Mucosa of descending colon (tissue), 3 donors: ENCODE measurements around the gene LDLRAD1. TPM values are rescaled to one million over a fixed set of nuclear protein-coding genes. Genes with fewer than 3 reads are reported as not detected.

ENCODE experiments used
- ATAC-seq: fragments of 200-7000 bp; cut with Tn5 transposase; one replicate; pipeline ENCODE4 v1.9.1; 2020; ENCODE audit warnings: mild to moderate bottlenecking, moderate library complexity
- DNase-seq, 3 donors: peaks; one replicate each; pipeline ENCODE4 v3.0.0-alpha.2; 2020
- H3K36me3 ChIP-seq: fragments of 200-600 bp; one replicate; pipeline ENCODE4 v1.8.0; 2021; ENCODE audit warnings: low read depth, mild to moderate bottlenecking
- H3K4me1 ChIP-seq: fragments of 200-600 bp; one replicate; pipeline ENCODE4 v1.8.0; 2021; ENCODE audit warnings: low read depth, mild to moderate bottlenecking
- H3K4me3 ChIP-seq: fragments of 200-600 bp; one replicate; pipeline ENCODE4 v1.8.0; 2021; ENCODE audit warnings: mild to moderate bottlenecking
- H3K9me3 ChIP-seq: fragments of 200-600 bp; one replicate; pipeline ENCODE4 v1.8.0; 2021; ENCODE audit warnings: mild to moderate bottlenecking
- intact Hi-C, 2 donors: fragments of 100-400 bp; cut with DNase I in 1 of 2; cut with micrococcal nuclease in 1 of 2; formaldehyde crosslinking; loops; one replicate each; pipeline versions ENCODE4 v1.11.0 to v1.11.1; 2022; cut with DNase I, micrococcal nuclease
- total RNA-seq, 3 donors: library from RNA; stranded (reverse); fragmentation: NEBNext Ultra II Directional in 2 of 3; extraction: Animal tissue kit (Norgen Biotek cat#: 25700) in 2 of 3; gene quantifications; one replicate each; pipeline versions ENCODE4 v1.2.1 to v1.2.4, GENCODE V29; 2021 to 2023
- TF ChIP-seq, protein P1 (sequence below): fragments of 200-600 bp; IDR thresholded peaks from one replicate; pipeline ENCODE4 v1.8.0; 2022; ENCODE audit warnings: antibody characterized with exemption, mild to moderate bottlenecking
- donor health status: DM: no; HTN: no; CAD: no; lungs with moderate emphysema.
- donor health status: DM: no; HTN: no; CAD: no.
- donor health status: DM: no; HTN: yes; CAD: no.

LDLRAD1 gene
- total RNA-seq, 3 donors from 2014 or later = 0.39 TPM; not detected in 2

- H3K36me3 ChIP-seq = no peaks in the 10 kb centered on the region
- peaks cover 4% of the 10 kb centered on the region for H3K4me1 ChIP-seq
- intact Hi-C loops = no loop called here
- DNase-seq (no peak), ATAC-seq (peak; percentile 97)
- no peak overlapping the region for H3K4me3 ChIP-seq
- TF ChIP-seq, protein P1, sequence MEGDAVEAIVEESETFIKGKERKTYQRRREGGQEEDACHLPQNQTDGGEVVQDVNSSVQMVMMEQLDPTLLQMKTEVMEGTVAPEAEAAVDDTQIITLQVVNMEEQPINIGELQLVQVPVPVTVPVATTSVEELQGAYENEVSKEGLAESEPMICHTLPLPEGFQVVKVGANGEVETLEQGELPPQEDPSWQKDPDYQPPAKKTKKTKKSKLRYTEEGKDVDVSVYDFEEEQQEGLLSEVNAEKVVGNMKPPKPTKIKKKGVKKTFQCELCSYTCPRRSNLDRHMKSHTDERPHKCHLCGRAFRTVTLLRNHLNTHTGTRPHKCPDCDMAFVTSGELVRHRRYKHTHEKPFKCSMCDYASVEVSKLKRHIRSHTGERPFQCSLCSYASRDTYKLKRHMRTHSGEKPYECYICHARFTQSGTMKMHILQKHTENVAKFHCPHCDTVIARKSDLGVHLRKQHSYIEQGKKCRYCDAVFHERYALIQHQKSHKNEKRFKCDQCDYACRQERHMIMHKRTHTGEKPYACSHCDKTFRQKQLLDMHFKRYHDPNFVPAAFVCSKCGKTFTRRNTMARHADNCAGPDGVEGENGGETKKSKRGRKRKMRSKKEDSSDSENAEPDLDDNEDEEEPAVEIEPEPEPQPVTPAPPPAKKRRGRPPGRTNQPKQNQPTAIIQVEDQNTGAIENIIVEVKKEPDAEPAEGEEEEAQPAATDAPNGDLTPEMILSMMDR = no peak
- no peaks in the 10 kb centered on the region for H3K9me3 ChIP-seq
Measured at GRCh38 chr1:53968125-53968513, 49.9 kb downstream of the LDLRAD1 start.

- no peaks in the 10 kb centered on the region for H3K36me3 ChIP-seq
- peaks cover 4% of the 10 kb centered on the region for H3K4me1 ChIP-seq
- DNase-seq (no peak), ATAC-seq (no peak)
- intact Hi-C loops = no loop called here
- TF ChIP-seq, protein P1 = no peak
- H3K9me3 ChIP-seq = no peaks in the 10 kb centered on the region
- H3K4me3 ChIP-seq = no peak overlapping the region
Measured at GRCh38 chr1:53967409-53968124, 50.4 kb downstream of the LDLRAD1 start.

GRCh38 chr1:53966794-53967193 lies 51.2 kb downstream of the LDLRAD1 start:
- Histone ChIP-seq H3K9me3 (no peaks in the 10 kb centered on the region), H3K4me3 (no peak overlapping the region), H3K36me3 (no peaks in the 10 kb centered on the region), H3K4me1 (peaks cover 4% of the 10 kb centered on the region)
- ATAC-seq = no peak
- no peak for DNase-seq
- intact Hi-C loops = no loop called here
- TF ChIP-seq, protein P1 = no peak

GRCh38 chr1:53964109-53964508 lies 53.9 kb downstream of the LDLRAD1 start:
- DNase-seq (no peak), ATAC-seq (no peak)
- Histone ChIP-seq H3K36me3 (no peaks in the 10 kb centered on the region), H3K4me1 (peaks cover 4% of the 10 kb centered on the region), H3K4me3 (no peak overlapping the region), H3K9me3 (no peaks in the 10 kb centered on the region)
- intact Hi-C loops = no loop called here
- TF ChIP-seq, protein P1 = no peak

DNA sequence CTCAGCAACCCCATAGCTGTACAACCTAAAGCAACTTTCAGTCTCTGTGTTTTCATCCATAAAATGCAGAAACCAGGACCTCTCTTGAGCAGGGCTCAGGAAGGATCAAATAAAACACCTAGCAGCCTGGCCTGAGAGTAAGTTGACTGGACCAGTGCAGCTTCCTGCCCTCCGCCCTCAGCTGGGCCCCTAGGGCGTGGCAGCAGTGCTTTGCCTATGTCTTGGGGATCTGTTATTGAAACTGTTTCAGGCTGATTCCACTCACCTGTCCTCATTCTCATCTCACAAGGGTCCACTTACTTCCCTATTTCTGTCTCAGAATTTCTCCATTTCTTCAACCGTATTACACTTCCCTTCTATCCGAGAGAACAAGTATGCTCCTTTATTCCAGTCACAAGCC lies 54.5 kb downstream of the LDLRAD1 start:
- Histone ChIP-seq H3K36me3 (no peaks in the 10 kb centered on the region), H3K4me3 (no peak overlapping the region), H3K9me3 (no peaks in the 10 kb centered on the region), H3K4me1 (peaks cover 4% of the 10 kb centered on the region)
- intact Hi-C loops = no loop called here
- TF ChIP-seq, protein P1 = no peak
- ATAC-seq (peak; percentile 45), DNase-seq (no peak)
